Right lobe of liver (tissue), 6 donors: ENCODE data around the gene IFT74. TPM values are rescaled to one million over a fixed set of nuclear protein-coding genes. Genes with fewer than 3 reads are reported as not detected.

Source experiments
- ATAC-seq, 4 donors: fragments of 200-7000 bp; cut with Tn5 transposase; one replicate each; pipeline ENCODE4 v1.9.1; 2020; ENCODE audit warnings: mild to moderate bottlenecking in 4 of 4, moderate library complexity in 4 of 4
- DNase-seq, 3 donors: peaks; one replicate each; pipeline ENCODE4 v3.0.0-alpha.2; 2020
- H3K27ac ChIP-seq, 3 donors: fragments of 200-600 bp; one replicate each; pipeline ENCODE4 v1.8.0; 2022
- H3K27me3 ChIP-seq, 2 donors: fragments of 200-600 bp; one replicate each; pipeline ENCODE4 v1.8.0; 2022
- H3K36me3 ChIP-seq, 4 donors: fragments of 200-600 bp; sonication (generic) in 1 of 4; one replicate each; pipeline versions ENCODE4 v1.5.1 to v1.8.0; 2017 to 2022; ENCODE audit warnings: control low read depth in 1 of 4
- H3K4me1 ChIP-seq, 4 donors: fragments of 200-600 bp; sonication (generic) in 1 of 4; one replicate each; pipeline versions ENCODE4 v1.5.1 to v1.8.0; 2017 to 2022; ENCODE audit warnings: control low read depth in 1 of 4
- H3K4me3 ChIP-seq, 3 donors: fragments of 200-600 bp; one replicate each; pipeline ENCODE4 v1.8.0; 2022
- H3K9me3 ChIP-seq, 4 donors: fragments of 200-600 bp; sonication (generic) in 1 of 4; one replicate each; pipeline versions ENCODE4 v1.5.1 to v1.8.0; 2017 to 2022; ENCODE audit warnings: control low read depth in 1 of 4
- POLR2A ChIP-seq: fragments of 450-650 bp; IDR thresholded peaks from one replicate; pipeline ENCODE4 v1.6.1; 2017; ENCODE audit warnings: antibody characterized with exemption, mild to moderate bottlenecking
- WGBS: methylation state at CpG from one replicate; pipeline ENCODE4 v1.1.6; 2018; ENCODE audit warnings: low coverage, low lambda C conversion rate; ENCODE audit not compliant: insufficient coverage; ENCODE audit errors: missing lambda C conversion rate; 5-methylcytosine and 5-hydroxymethylcytosine counted together
- intact Hi-C, 2 donors: fragments of 100-400 bp; cut with DNase I; formaldehyde crosslinking; loops; one replicate each; pipeline versions ENCODE4 v1.11.2 to v1.14.1; 2022
- total RNA-seq, 6 experiments: library from RNA; depleted of rRNA in 2 of 6; stranded (reverse); fragments of >200 nt in 2 of 6; fragmentation: NEBNext Ultra II Directional in 3 of 6; extraction: Animal tissue kit (Norgen Biotek cat#: 25700) in 3 of 6; gene quantifications; one replicate each; pipeline versions ENCODE4 v1.1.0 to v1.2.4, GENCODE V29; 2016 to 2023
- TF ChIP-seq, protein P1 (sequence below), 4 donors: fragments of 200-600 bp in 3 of 4; fragments of 450-650 bp in 1 of 4; IDR thresholded peaks; one replicate each; pipeline versions ENCODE4 v1.5.1 to v1.8.0; 2016 to 2022; ENCODE audit warnings: antibody characterized with exemption in 4 of 4, mild to moderate bottlenecking in 2 of 4
- donor health status: DM: no; HTN: yes; CAD: no.
- donor health status: DM: no; HTN: no; CAD: no.
- donor health status: DM: no; HTN: no; CAD: no.
- donor health status: DM: no; HTN: yes; CAD: no.
- donor health status: DM: no; HTN: yes; CAD: no.

Gene IFT74
- total RNA-seq, 6 experiments from 2014 or later = 6.2 to 10.2 (median 6.7) TPM

DNA sequence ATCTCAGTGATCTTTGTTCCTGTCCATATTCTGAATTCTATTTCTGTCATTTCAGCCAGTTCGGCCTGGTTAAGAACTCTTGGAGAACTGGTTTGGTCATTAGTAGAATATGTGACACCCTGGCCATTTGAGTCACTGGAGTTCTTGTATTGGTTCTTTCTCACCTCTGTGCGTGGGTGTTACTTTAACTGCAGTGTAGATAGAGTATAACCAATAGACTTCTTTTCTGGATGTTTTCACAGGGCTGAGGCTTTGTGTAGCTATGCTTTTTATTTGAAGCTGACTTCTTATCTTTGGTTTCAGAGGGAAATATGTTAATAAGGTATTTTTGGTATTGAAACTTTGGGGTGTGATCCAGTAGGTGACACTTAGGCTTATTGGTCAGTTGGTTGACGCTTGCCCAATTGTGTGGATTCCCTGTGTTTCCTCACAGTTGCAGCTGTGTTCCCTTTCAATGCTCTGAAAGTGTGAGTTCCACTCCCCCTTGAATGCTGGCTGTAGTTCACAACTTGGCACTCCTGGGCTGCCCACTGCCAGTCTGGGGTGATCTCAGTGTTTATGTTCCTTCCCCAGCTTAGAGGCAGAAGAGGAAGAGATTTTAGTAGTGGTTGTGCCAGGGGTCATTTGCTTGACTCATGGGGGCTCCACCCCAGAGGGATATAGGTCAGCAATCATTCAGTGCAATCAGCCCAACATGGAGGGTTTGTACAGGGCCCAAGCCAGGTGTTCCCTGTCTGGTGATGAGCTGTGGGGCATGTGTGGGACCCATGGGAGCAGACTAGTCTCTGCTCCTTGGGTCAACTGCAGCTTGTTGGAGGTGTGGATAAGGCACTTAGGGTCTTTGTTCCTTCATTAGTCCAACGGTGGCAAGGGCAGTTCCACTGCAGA, 117.9 kb downstream of the IFT74 start:
- TF ChIP-seq, protein P1, sequence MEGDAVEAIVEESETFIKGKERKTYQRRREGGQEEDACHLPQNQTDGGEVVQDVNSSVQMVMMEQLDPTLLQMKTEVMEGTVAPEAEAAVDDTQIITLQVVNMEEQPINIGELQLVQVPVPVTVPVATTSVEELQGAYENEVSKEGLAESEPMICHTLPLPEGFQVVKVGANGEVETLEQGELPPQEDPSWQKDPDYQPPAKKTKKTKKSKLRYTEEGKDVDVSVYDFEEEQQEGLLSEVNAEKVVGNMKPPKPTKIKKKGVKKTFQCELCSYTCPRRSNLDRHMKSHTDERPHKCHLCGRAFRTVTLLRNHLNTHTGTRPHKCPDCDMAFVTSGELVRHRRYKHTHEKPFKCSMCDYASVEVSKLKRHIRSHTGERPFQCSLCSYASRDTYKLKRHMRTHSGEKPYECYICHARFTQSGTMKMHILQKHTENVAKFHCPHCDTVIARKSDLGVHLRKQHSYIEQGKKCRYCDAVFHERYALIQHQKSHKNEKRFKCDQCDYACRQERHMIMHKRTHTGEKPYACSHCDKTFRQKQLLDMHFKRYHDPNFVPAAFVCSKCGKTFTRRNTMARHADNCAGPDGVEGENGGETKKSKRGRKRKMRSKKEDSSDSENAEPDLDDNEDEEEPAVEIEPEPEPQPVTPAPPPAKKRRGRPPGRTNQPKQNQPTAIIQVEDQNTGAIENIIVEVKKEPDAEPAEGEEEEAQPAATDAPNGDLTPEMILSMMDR (IDR thresholded peaks at IDR 0.05) = no peak
- no peak for TF ChIP-seq POLR2A
- 55% methylated on average over 3 of the region's 4 CpGs for WGBS
- ATAC-seq = no peak
- DNase-seq = no peak
- no peaks in the 10 kb centered on the region for H3K4me1 ChIP-seq
- no peak overlapping the region for H3K4me3 ChIP-seq
- H3K9me3 ChIP-seq = no peaks in the 10 kb centered on the region
- H3K36me3 ChIP-seq = no peaks in the 10 kb centered on the region
- no peak overlapping the region for H3K27ac ChIP-seq
- no peaks in the 10 kb centered on the region for H3K27me3 ChIP-seq
- intact Hi-C loops = no loop called here

DNA sequence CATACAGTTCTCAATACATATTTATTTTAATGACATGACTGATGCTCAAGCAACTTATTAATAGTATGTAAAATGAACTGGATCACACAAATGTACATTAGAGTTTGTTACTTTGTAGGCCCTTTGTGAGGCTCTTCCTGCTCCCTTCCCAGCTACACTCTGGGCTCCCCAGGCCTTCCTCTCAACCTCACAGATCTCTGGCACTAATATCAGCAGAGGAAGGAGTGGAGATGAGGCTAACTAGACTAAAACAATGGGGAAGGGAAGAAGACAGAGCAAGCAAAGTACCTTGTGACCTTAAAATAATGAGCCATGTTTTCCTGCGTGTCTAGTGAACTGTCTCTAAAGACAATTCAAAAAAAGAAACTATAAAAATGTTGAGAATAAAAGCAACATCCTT, 122.5 kb downstream of the IFT74 start:
- Histone ChIP-seq H3K27me3 (no peaks in the 10 kb centered on the region), H3K4me1 (no peaks in the 10 kb centered on the region), H3K36me3 (no peaks in the 10 kb centered on the region), H3K9me3 (no peaks in the 10 kb centered on the region), H3K4me3 (no peak overlapping the region), H3K27ac (no peak overlapping the region)
- ATAC-seq (peak; percentile 53 to 88 (median 77)), DNase-seq (no peak)
- no peak for TF ChIP-seq POLR2A
- TF ChIP-seq, protein P1 (IDR thresholded peaks at IDR 0.05) = no peak
- intact Hi-C loops = no loop called here
- 58% methylated on average over 1 of the region's 1 CpG for WGBS

DNA sequence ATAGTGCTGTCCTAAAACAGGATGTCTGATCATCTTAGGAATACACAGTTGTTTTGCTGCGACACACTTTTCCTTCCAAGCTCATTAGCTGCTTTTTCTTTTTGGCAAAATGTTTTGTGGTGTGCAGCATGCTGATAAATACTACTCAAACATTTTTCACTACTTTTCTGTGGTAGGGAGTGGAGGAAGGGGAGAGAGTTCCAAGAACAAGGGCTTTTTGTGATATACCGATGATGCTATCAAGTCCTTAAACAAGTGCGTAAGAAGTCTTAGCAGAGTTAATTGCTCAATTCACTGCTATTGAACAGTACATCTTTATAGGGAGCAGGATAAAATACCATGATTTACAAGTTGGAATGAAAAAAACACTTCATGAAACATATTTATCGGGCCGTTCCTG, 129.2 kb downstream of the IFT74 start:
- ATAC-seq (no peak), DNase-seq (no peak)
- no peak overlapping the region for H3K27ac ChIP-seq
- no peaks in the 10 kb centered on the region for H3K9me3 ChIP-seq
- no peak overlapping the region for H3K4me3 ChIP-seq
- H3K4me1 ChIP-seq = no peaks in the 10 kb centered on the region
- no peaks in the 10 kb centered on the region for H3K36me3 ChIP-seq
- 83% methylated on average over 5 of the region's 5 CpGs for WGBS
- no peak for TF ChIP-seq POLR2A
- TF ChIP-seq, protein P1 (IDR thresholded peaks at IDR 0.05) = no peak
- H3K27me3 ChIP-seq = no peaks in the 10 kb centered on the region
- intact Hi-C loops = no loop called here

DNA sequence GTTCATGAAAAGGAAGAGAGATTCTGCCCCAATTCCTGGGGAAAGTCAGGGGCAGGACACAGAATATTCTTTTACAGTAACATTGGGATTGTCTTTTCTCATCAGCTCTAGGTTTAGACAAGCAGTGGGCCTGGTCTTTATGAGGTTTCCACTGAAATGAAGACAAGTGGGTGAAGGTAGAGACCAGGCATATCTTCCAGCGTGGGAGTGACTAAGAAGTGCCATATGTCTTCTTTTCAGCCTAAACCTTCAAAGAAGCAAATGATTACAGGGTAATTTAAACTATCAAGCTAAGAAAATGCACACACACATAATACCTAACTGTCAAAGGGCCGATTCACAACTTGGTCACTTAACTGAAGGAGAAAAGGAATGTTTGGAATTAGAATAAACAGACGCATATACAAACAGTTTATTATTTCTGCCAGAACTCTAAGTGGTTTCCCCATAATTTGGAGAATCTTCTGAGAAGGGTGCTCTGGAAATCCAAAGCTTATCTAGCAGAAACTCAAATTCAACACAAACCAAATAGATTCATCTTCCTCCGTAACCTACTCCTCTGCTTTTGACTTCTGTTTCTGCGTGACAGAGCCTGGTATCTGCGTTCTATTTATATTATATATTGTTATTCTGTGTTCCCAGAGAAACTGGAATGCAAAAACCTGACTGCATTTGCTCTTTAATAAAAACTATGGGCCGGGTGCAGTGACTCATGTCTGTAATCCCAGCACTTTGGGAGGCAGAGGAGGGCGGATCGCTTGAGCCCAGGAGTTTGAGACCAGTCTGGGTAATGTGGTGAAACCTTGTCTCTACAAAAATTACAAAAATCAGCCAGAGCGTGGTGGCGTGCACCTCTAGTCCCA, 130.8 kb downstream of the IFT74 start:
- H3K4me3 ChIP-seq = no peak overlapping the region
- no peaks in the 10 kb centered on the region for H3K27me3 ChIP-seq
- ATAC-seq = no peak
- H3K4me1 ChIP-seq = no peaks in the 10 kb centered on the region
- 80% methylated on average over 11 of the region's 11 CpGs for WGBS
- no peak overlapping the region for H3K27ac ChIP-seq
- H3K9me3 ChIP-seq = no peaks in the 10 kb centered on the region
- intact Hi-C loops = no loop called here
- no peak for DNase-seq
- TF ChIP-seq, protein P1 (IDR thresholded peaks at IDR 0.05) = no peak
- TF ChIP-seq POLR2A = no peak
- H3K36me3 ChIP-seq = no peaks in the 10 kb centered on the region
